Measurements from ENCODE around the gene DFFB.

DNA sequence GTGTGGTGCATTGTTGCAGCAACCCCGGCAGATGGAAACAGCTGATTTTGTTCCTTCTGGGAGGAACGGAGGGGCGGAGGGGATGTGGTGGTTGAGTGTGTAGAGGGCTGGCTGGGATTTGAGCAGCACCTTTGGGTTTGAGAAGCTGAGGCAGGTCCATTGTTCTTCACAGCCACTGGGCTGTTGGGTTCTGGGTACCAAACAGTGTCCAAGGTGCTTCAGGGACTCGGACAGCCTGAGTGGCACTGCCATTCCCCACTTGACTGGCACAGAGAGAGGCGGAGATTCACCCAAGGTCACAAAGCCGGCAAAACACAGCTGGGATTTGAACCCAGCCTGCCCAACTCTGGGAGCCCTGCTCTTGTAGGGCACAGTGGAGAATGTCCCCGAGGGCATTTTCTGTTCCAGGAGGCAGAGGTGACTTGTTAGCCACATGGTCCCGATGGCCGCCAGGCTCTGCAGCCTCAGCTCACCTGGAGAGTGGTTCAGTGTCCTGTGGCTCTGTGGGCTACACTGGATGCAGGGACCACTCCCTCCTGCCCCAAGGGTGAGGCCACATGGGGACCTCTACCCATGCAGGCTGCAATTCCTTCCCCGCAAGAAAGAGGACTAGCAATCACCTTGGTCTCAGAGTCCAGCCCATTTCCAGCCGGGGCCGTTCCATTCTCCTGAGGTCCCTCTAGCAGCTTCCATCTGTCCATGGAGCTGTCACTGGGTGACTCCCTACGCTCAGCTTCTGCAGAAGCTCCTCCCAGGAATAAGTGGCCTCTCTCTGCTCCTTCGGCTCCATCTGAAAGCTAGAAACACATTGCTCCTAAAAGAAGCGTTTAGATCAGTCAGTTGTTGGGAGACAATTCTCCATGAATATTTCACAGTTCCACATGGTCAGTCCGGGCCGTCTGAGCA, 74.0 kb downstream of the DFFB start:
- no peak for TF ChIP-seq POLR2A (IDR thresholded peaks at IDR 0.05; ENCODE audit: low read length)
- TF ChIP-seq GATA1 (IDR thresholded peaks at IDR 0.05; ENCODE audit: low read depth, low read length), result no peak
